HCT116 (cell line): Measurements from ENCODE around the gene GRIK3. TPM values are rescaled to one million over a fixed set of nuclear protein-coding genes. Genes with fewer than 3 reads are reported as not detected.
A peak's percentile ranks its signal among the peaks of the same experiment; 100 is the strongest.

Experiments
- ATAC-seq: fragments of 200-7000 bp; cut with Tn5 transposase; 2 replicates; pipeline ENCODE4 v1.9.1; 2020; ENCODE audit warnings: mild to moderate bottlenecking, moderate library complexity
- BruUV-seq: library from RNA; stranded (reverse); fragments of 400-500 nt; replicated peaks from 2 replicates; lab custom pipeline; 2021; lab: Mats Ljungman, UMichigan
- CTCF ChIA-PET: fragments of 300-600 bp; sonication (Branson Sonifier 250); formaldehyde crosslinking; loops from one replicate; lab custom pipeline; 2021; ENCODE audit warnings: antibody characterized with exemption; lab: Charles Lee
- POLR2A ChIA-PET: fragments of 300-600, 350-600 bp; sonication (Branson Sonifier 250); formaldehyde crosslinking; loops from one replicate; lab custom pipeline; 2021; ENCODE audit warnings: antibody characterized with exemption; lab: Charles Lee
- RAD21 ChIA-PET, 2 experiments: fragments of 300-600 bp; sonication (Branson Sonifier 250); formaldehyde crosslinking; loops; one replicate each; lab custom pipeline; 2023; ENCODE audit warnings: low total read pairs in 2 of 2; ENCODE audit not compliant: uncharacterized antibody in 2 of 2, unreplicated experiment in 2 of 2, low non-redundant PET in 1 of 2; lab: Charles Lee
- DNase-seq: peaks from one replicate; pipeline ENCODE4 v3.0.0-alpha.2; 2010; ENCODE audit warnings: low read depth, low spot score
- H2AFZ ChIP-seq: fragments of 200-600 bp; shearing (Covaris generic), sonication (generic); 2 replicates; pipeline ENCODE4 v1.6.1; 2017; ENCODE audit warnings: low read depth, mixed run types, mixed read lengths, antibody characterized with exemption, low read length; ENCODE audit not compliant: poor library complexity, severe bottlenecking
- H3K27ac ChIP-seq: 2 replicates; pipeline ENCODE4 v1.5.1; 2012; ENCODE audit warnings: low read depth, low read length
- H3K27me3 ChIP-seq: fragments of 200-600 bp; sonication (generic); 2 replicates; pipeline ENCODE4 v1.6.1; 2016; ENCODE audit warnings: mixed run types, low read length, mixed read lengths; ENCODE audit not compliant: insufficient read depth
- H3K36me3 ChIP-seq, 2 experiments: fragments of 200-500 bp in 1 of 2; fragments of 200-600 bp in 1 of 2; sonication (Bioruptor generic) in 1 of 2; sonication (generic) in 1 of 2; 2 replicates each; pipeline versions ENCODE4 v1.5.1 to v1.6.1; 2014 to 2016; ENCODE audit warnings: low read length in 2 of 2, inconsistent platforms in 1 of 2, mixed read lengths in 1 of 2, mixed run types in 1 of 2; ENCODE audit not compliant: insufficient read depth in 2 of 2, control insufficient read depth in 1 of 2
- H3K4me1 ChIP-seq, 2 experiments: fragments of 200-600 bp in 1 of 2; sonication (generic) in 1 of 2; 2 replicates each; pipeline versions ENCODE4 v1.5.1 to v1.6.1; 2012 to 2017; ENCODE audit warnings: low read length in 2 of 2, inconsistent platforms in 1 of 2, mild to moderate bottlenecking in 1 of 2, mixed read lengths in 1 of 2, mixed run types in 1 of 2, moderate library complexity in 1 of 2; ENCODE audit not compliant: insufficient read depth in 2 of 2, control insufficient read depth in 1 of 2
- H3K4me2 ChIP-seq: fragments of 200-600 bp; sonication (generic); 2 replicates; pipeline ENCODE4 v1.6.1; 2017; ENCODE audit warnings: mixed run types, low read length, mixed read lengths
- H3K4me3 ChIP-seq, 2 experiments: fragments of 200-600 bp in 1 of 2; sonication (generic) in 1 of 2; replicated peaks in 1 of 2; 2 replicates each; pipeline ENCODE4 v1.5.1; 2011 to 2016; ENCODE audit warnings: low read length in 2 of 2, control low read depth in 1 of 2, low read depth in 1 of 2, mild to moderate bottlenecking in 1 of 2, mixed read lengths in 1 of 2, mixed run types in 1 of 2
- H3K79me2 ChIP-seq: fragments of 200-600 bp; sonication (generic); 2 replicates; pipeline ENCODE4 v1.6.1; 2017; ENCODE audit warnings: mild to moderate bottlenecking, mixed run types, low read length, moderate library complexity, mixed read lengths; ENCODE audit not compliant: insufficient read depth
- H3K9ac ChIP-seq: fragments of 200-600 bp; sonication (generic); 2 replicates; pipeline ENCODE4 v1.6.1; 2016; ENCODE audit warnings: low read length, mixed read lengths
- H3K9me2 ChIP-seq: fragments of 200-600 bp; sonication (generic), shearing (Covaris generic); 2 replicates; pipeline ENCODE4 v1.6.1; 2017; ENCODE audit warnings: mixed run types, mild to moderate bottlenecking, moderate library complexity; ENCODE audit not compliant: insufficient read depth
- H3K9me3 ChIP-seq, 2 experiments: fragments of 200-500 bp in 1 of 2; fragments of 200-600 bp in 1 of 2; sonication (Bioruptor generic) in 1 of 2; sonication (generic) in 1 of 2; 2 replicates each; pipeline ENCODE4 v1.6.1; 2014 to 2017; ENCODE audit warnings: low read length in 2 of 2, mixed read lengths in 2 of 2, inconsistent platforms in 1 of 2, low read depth in 1 of 2, mild to moderate bottlenecking in 1 of 2, mixed run types in 1 of 2, moderate library complexity in 1 of 2; ENCODE audit not compliant: control insufficient read depth in 1 of 2, insufficient read depth in 1 of 2
- H4K20me1 ChIP-seq: fragments of 200-600 bp; sonication (generic), shearing (Covaris generic); 2 replicates; pipeline ENCODE4 v1.6.1; 2017; ENCODE audit warnings: mixed run types, mild to moderate bottlenecking, moderate library complexity; ENCODE audit not compliant: insufficient read depth
- CBX3 ChIP-seq: IDR thresholded peaks from 2 replicates; pipeline ENCODE4 v1.6.1; 2012; ENCODE audit warnings: low read depth
- CEBPB ChIP-seq: IDR thresholded peaks from 2 replicates; pipeline ENCODE4 v1.6.1; 2012; ENCODE audit warnings: low read depth
- EGR1 ChIP-seq: IDR thresholded peaks from 2 replicates; pipeline ENCODE4 v1.6.1; 2012; ENCODE audit warnings: low read depth
- ELF1 ChIP-seq: IDR thresholded peaks from 2 replicates; pipeline ENCODE4 v1.6.1; 2012; ENCODE audit warnings: low read depth, borderline replicate concordance
- EZH2 ChIP-seq: fragments of 200-600 bp; sonication (generic); IDR thresholded peaks from 2 replicates; pipeline ENCODE4 v1.6.1; 2017; ENCODE audit warnings: antibody characterized with exemption, mixed run types
- EZH2phosphoT487 ChIP-seq: fragments of 200-600 bp; IDR thresholded peaks from 2 replicates; pipeline ENCODE4 v1.6.1; 2018; ENCODE audit warnings: antibody characterized with exemption, borderline replicate concordance
- JUND ChIP-seq: IDR thresholded peaks from 2 replicates; pipeline ENCODE4 v1.6.1; 2012
- POLR2A ChIP-seq: IDR thresholded peaks from 2 replicates; pipeline ENCODE4 v1.7.0; 2011; ENCODE audit warnings: borderline replicate concordance; ENCODE audit not compliant: insufficient read depth, insufficient read length; ENCODE audit errors: extremely low read depth
- POLR2AphosphoS5 ChIP-seq: IDR thresholded peaks from 2 replicates; pipeline ENCODE4 v1.6.1; 2011; ENCODE audit warnings: mild to moderate bottlenecking, low read depth, low read length, moderate library complexity
- RAD21 ChIP-seq: IDR thresholded peaks from 2 replicates; pipeline ENCODE4 v1.6.1; 2012; ENCODE audit warnings: low read depth, mild to moderate bottlenecking
- SIN3A ChIP-seq: IDR thresholded peaks from 2 replicates; pipeline ENCODE4 v1.6.1; 2012; ENCODE audit warnings: low read depth
- SP1 ChIP-seq: IDR thresholded peaks from 2 replicates; pipeline ENCODE4 v1.6.1; 2012; ENCODE audit warnings: low read depth
- SRF ChIP-seq: IDR thresholded peaks from 2 replicates; pipeline ENCODE4 v1.6.1; 2012; ENCODE audit warnings: low read depth
- TCF7L2 ChIP-seq: IDR thresholded peaks from 2 replicates; pipeline ENCODE4 v1.7.0; 2011; ENCODE audit warnings: borderline replicate concordance, inconsistent platforms; ENCODE audit not compliant: insufficient read depth, insufficient read length; ENCODE audit errors: extremely low read depth
- ZFX ChIP-seq: fragments of 450-650 bp; IDR thresholded peaks from 2 replicates; pipeline ENCODE4 v1.6.1; 2017
- ZNF274 ChIP-seq: fragments of 200-500 bp; sonication (Bioruptor generic); IDR thresholded peaks from 2 replicates; pipeline ENCODE4 v1.6.1; 2014; ENCODE audit warnings: mild to moderate bottlenecking, low read depth, low read length, inconsistent platforms
- intact Hi-C: fragments of 100-400 bp; cut with micrococcal nuclease; formaldehyde crosslinking; loops from 2 replicates; pipeline ENCODE4 v1.10.0; 2022
- total RNA-seq: library from RNA; stranded (reverse); gene quantifications from one replicate; pipeline ENCODE4 v1.2.1, GENCODE V29; 2021; ENCODE audit not compliant: unreplicated experiment
- TF ChIP-seq, protein P1 (sequence below): IDR thresholded peaks from 2 replicates; pipeline ENCODE4 v1.6.1; 2012; ENCODE audit warnings: low read depth
- TF ChIP-seq, protein P2 (sequence below): IDR thresholded peaks from 2 replicates; pipeline ENCODE4 v1.6.1; 2012

Gene GRIK3
- total RNA-seq, 1 experiment from 2014 or later = not detected

DNA sequence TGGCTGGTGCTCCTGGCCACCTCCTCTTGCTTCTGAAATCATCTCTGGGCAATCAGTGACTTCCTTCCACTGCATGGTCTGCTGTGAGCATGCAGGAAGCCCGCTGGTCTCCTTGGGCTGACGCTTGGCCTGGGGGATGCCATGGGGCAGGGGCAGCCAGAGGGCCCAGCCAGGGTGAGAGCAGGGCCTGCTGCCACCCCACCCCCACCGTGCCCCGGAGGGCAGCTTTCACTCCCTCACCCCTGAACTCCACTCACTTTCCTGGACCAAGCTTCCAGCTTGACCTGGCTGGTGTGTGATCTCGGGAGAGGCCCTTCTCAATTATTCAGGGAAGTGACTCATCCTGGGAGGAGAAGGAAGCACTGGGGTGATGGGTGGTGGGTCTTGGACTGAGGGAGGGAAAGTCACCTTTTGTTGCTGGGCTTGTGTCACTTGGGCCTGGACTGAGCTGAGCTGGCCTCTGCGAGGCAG is 281.4 kb downstream of the GRIK3 start (continued):
- TF ChIP-seq, protein P1, sequence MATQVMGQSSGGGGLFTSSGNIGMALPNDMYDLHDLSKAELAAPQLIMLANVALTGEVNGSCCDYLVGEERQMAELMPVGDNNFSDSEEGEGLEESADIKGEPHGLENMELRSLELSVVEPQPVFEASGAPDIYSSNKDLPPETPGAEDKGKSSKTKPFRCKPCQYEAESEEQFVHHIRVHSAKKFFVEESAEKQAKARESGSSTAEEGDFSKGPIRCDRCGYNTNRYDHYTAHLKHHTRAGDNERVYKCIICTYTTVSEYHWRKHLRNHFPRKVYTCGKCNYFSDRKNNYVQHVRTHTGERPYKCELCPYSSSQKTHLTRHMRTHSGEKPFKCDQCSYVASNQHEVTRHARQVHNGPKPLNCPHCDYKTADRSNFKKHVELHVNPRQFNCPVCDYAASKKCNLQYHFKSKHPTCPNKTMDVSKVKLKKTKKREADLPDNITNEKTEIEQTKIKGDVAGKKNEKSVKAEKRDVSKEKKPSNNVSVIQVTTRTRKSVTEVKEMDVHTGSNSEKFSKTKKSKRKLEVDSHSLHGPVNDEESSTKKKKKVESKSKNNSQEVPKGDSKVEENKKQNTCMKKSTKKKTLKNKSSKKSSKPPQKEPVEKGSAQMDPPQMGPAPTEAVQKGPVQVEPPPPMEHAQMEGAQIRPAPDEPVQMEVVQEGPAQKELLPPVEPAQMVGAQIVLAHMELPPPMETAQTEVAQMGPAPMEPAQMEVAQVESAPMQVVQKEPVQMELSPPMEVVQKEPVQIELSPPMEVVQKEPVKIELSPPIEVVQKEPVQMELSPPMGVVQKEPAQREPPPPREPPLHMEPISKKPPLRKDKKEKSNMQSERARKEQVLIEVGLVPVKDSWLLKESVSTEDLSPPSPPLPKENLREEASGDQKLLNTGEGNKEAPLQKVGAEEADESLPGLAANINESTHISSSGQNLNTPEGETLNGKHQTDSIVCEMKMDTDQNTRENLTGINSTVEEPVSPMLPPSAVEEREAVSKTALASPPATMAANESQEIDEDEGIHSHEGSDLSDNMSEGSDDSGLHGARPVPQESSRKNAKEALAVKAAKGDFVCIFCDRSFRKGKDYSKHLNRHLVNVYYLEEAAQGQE = no peak
- TF ChIP-seq POLR2AphosphoS5 (no peak), EGR1 (no peak), ELF1 (no peak), TCF7L2 (no peak), EZH2phosphoT487 (no peak), SIN3A (no peak), ZNF274 (no peak), RAD21 (no peak)

DNA sequence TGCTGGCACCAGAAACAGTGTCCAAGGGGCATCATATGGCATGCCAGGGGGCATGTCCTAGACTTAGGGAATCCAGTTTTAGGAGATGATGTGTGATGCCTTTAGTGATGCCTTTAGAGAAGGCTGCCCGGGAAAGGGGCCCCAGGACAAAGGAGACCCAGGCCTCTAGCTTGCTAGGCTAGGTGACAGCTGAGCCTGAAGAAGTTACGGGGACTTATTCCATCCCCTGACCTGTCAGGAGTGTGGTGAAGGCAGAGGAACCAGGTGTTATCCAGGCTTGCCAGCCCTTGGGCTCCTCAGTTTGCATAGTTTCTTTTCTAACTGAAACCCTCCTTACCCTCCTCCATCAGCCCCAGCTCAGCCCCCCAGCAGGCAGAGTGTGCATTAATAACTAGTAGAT is 281.9 kb downstream of the GRIK3 start:
- ChIA-PET POLR2A (no interaction called here), CTCF (no interaction called here), RAD21 (no interaction called here)
- Histone ChIP-seq H3K27me3 (0 out of 2 replicates have a peak, but pooled peaks cover 15% of the 10 kb centered on the region), H3K4me2 (peak overlapping the region; percentile 44; the same call in 1 of the 2 replicates), H3K36me3 (no peaks in the 10 kb centered on the region), H3K4me3 (no peak overlapping the region), H3K9ac (no peak overlapping the region), H3K9me3 (no peaks in the 10 kb centered on the region), H2AFZ (no peak overlapping the region), H3K79me2 (no peaks in the 10 kb centered on the region), H3K27ac (no peak overlapping the region), H3K9me2 (no peaks in the 10 kb centered on the region), H4K20me1 (no peaks in the 10 kb centered on the region), H3K4me1 (peaks cover 2 to 11% of the 10 kb centered on the region in 2 experiments; a peak in 2 of 4 replicates)
- TF ChIP-seq CBX3 (no peak), POLR2AphosphoS5 (no peak), EZH2 (no peak), JUND (no peak), CEBPB (no peak), ZFX (no peak), ZNF274 (no peak), SP1 (no peak), SRF (no peak), RAD21 (no peak), EGR1 (no peak), EZH2phosphoT487 (no peak), TCF7L2 (no peak), POLR2A (no peak)
- TF ChIP-seq, protein P2, sequence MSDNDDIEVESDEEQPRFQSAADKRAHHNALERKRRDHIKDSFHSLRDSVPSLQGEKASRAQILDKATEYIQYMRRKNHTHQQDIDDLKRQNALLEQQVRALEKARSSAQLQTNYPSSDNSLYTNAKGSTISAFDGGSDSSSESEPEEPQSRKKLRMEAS = no peak
- intact Hi-C loops = no loop called here
- BruUV-seq = no TSS peak
- ATAC-seq (no peak), DNase-seq (no peak)
